ENCODE results near the gene KHDRBS1.
A peak's percentile ranks its signal among the peaks of the same experiment; 100 is the strongest.

The KHDRBS1 gene

GRCh38 chr1:32056598-32056997, 42.9 kb downstream of the KHDRBS1 start:
- TF ChIP-seq, protein P1, sequence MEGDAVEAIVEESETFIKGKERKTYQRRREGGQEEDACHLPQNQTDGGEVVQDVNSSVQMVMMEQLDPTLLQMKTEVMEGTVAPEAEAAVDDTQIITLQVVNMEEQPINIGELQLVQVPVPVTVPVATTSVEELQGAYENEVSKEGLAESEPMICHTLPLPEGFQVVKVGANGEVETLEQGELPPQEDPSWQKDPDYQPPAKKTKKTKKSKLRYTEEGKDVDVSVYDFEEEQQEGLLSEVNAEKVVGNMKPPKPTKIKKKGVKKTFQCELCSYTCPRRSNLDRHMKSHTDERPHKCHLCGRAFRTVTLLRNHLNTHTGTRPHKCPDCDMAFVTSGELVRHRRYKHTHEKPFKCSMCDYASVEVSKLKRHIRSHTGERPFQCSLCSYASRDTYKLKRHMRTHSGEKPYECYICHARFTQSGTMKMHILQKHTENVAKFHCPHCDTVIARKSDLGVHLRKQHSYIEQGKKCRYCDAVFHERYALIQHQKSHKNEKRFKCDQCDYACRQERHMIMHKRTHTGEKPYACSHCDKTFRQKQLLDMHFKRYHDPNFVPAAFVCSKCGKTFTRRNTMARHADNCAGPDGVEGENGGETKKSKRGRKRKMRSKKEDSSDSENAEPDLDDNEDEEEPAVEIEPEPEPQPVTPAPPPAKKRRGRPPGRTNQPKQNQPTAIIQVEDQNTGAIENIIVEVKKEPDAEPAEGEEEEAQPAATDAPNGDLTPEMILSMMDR (IDR thresholded peaks at IDR 0.05) = no peak

GRCh38 chr1:32060914-32061313, 47.2 kb downstream of the KHDRBS1 start:
- TF ChIP-seq, protein P1 (IDR thresholded peaks at IDR 0.05) = no peak

DNA sequence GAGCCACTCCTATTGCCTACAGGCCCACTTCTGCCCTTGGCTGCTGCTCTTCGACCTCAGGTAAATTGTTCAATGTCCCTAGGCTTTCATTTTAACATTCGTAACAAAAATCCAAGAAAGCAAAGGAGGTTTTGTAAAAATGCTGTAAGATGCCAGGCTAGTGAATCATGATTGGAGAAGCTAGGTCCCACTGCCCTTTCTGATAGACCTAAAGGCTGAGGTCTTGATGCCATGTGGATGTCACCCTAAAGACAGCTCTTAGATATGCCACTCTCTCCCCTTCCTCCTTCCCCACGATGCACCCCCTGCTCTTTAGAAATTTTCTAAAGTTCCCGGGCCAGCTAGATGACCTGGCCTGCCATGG, 49.2 kb downstream of the KHDRBS1 start:
- TF ChIP-seq, protein P1 (IDR thresholded peaks at IDR 0.05) = no peak

GRCh38 chr1:32063261-32063681, 49.6 kb downstream of the KHDRBS1 start:
- TF ChIP-seq, protein P1 (IDR thresholded peaks at IDR 0.05) = peak; percentile 50; the same call in 1 of the 2 replicates

GRCh38 chr1:32066489-32066873, 52.8 kb downstream of the KHDRBS1 start:
- TF ChIP-seq, protein P1 (IDR thresholded peaks at IDR 0.05) = no peak

- TF ChIP-seq, protein P1 (IDR thresholded peaks at IDR 0.05) = no peak
These were observed 55.4 kb downstream of the KHDRBS1 start for GRCh38 chr1:32068957-32069588.

DNA sequence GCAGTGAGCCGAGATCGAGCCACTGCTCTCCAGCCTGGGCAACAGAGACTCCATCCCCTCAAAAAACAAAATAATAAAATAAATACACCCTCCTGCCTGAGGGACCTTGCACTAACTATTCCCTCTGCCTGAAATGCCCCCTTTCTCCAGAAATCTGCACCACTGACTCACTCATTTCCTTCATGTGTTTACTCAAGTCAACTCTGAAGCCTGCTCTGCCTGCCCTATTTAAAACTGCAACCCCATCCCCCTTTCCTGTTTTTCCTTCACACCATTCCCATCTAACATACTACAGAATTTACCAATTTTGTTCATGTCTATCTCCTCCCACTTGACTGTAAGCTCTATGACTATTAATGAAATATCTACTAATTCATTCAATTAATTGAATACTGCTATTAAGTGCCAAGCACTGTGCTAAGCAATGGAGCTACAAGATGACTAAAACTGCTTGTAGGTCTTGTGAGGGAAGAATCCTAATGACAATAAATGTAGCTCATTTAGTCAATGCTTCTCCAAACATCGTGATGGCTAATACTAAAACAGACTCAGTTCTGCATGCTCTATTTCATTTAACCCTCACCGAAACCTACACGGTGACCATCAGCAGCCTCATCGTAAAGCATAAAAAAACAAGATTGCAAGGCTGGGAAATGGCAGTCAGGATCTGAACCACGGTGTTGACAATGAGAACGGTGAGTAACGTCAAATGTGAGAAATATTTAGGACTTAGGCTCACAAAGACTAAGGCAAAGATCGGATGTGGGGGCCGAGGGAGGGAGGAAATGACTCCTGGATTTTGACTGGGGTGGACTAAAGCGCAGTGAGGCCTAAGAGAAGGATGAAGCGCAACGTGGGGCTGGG, 58.3 kb downstream of the KHDRBS1 start:
- TF ChIP-seq, protein P1 (IDR thresholded peaks at IDR 0.05) = no peak
